ENCODE results near the gene PPP4R2.

The PPP4R2 gene

DNA sequence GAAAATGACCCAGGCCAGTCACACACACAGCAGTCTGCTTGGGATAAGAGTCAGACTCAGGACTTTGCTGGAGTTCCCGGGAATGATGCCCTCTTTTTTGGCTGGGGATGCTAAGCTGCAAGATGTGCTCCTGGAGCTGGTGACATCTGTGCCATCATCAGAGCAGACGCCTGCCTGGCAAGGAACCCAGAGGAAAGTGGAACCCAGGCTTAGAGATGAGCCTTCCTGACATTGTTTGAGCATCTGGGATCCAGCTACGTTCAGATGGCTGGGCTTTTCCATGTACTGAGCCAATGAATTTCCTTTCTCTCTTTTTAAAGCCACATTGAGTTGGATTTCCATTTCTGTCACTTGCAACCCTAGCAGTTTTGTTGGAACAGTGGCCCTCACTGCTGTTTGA is 118.1 kb downstream of the PPP4R2 start:
- DNase-seq (ENCODE audit: low read depth in 2 of 2) = no peak

DNA sequence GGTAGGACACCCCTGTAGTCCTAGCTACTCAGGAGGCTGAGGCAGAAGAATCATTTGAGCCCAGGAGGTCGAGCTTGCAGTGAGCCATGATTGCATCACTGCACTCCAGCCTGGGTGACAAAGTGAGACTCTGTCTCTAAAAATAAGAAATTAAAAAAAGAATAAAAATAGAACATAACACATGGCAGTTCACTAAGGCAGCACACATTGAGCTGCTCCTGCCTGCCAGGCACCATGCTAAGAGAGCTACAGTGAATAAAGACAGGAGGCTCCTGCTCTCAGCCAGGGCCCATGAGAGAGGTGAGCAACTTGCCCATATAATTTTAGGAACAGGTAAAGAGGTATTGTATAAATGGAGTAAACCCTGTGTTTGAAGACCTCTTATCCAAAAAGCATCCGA is 119.2 kb downstream of the PPP4R2 start:
- DNase-seq (ENCODE audit: low read depth in 2 of 2) = no peak
